WTC11 (cell line): ENCODE data around the gene ASCL2. TPM values are rescaled to one million over a fixed set of nuclear protein-coding genes. Genes with fewer than 3 reads are reported as not detected.

ENCODE experiments used
- ATAC-seq: fragments of 200-7000 bp; cut with Tn5 transposase; 2 replicates; pipeline ENCODE4 v1.10.0; 2021; ENCODE audit warnings: mild to moderate bottlenecking, moderate library complexity
- CTCF ChIA-PET: fragments of 300-600 bp; sonication (Branson Sonifier 250); formaldehyde crosslinking; loops from one replicate; lab custom pipeline; 2021; ENCODE audit warnings: antibody characterized with exemption; lab: Charles Lee
- POLR2A ChIA-PET: fragments of 350-600 bp; sonication (Branson Sonifier 250); formaldehyde crosslinking; loops from one replicate; lab custom pipeline; 2021; ENCODE audit warnings: antibody characterized with exemption; lab: Charles Lee
- DNase-seq: peaks from one replicate; pipeline ENCODE4 v3.0.0; 2021; ENCODE audit warnings: low spot score
- H3K27ac Mint-ChIP-seq: 2 replicates; pipeline ENCODE4 v1.8.0; 2021; ENCODE audit warnings: mixed read lengths
- H3K27me3 Mint-ChIP-seq: 2 replicates; pipeline ENCODE4 v1.8.0; 2021; ENCODE audit warnings: low read depth, mild to moderate bottlenecking, moderate library complexity, mixed read lengths
- H3K36me3 Mint-ChIP-seq: 2 replicates; pipeline ENCODE4 v1.8.0; 2021; ENCODE audit warnings: mixed read lengths
- H3K4me1 Mint-ChIP-seq: 2 replicates; pipeline ENCODE4 v1.8.0; 2022; ENCODE audit warnings: mixed read lengths
- H3K4me3 Mint-ChIP-seq: 2 replicates; pipeline ENCODE4 v1.8.0; 2021; ENCODE audit warnings: mild to moderate bottlenecking, moderate library complexity, mixed read lengths
- H3K9me3 Mint-ChIP-seq: 2 replicates; pipeline ENCODE4 v1.8.0; 2021; ENCODE audit warnings: mixed read lengths
- CTCF ChIP-seq: fragments of 200-600 bp; IDR thresholded peaks from 2 replicates; pipeline ENCODE4 v1.8.0; 2022; ENCODE audit warnings: antibody characterized with exemption
- EMX1 ChIP-seq: fragments of 250-450 bp; sonication (Bioruptor Pico); IDR thresholded peaks from 2 replicates; pipeline ENCODE4 v1.8.0; 2021; ENCODE audit warnings: mild to moderate bottlenecking
- FOXP1 ChIP-seq: sonication (generic); formaldehyde crosslinking; IDR thresholded peaks from 2 replicates; pipeline ENCODE4 v1.8.0; 2022; ENCODE audit warnings: missing genetic modification reagents, mild to moderate bottlenecking, moderate library complexity, borderline replicate concordance
- FOXP4 ChIP-seq: sonication (generic); formaldehyde crosslinking; IDR thresholded peaks from 2 replicates; pipeline ENCODE4 v1.8.0; 2022; ENCODE audit warnings: mild to moderate bottlenecking, missing genetic modification reagents
- HMGA2 ChIP-seq: fragments of 250-450 bp; sonication (Bioruptor Pico); IDR thresholded peaks from 2 replicates; pipeline ENCODE4 v1.4.0; 2021; ENCODE audit warnings: mild to moderate bottlenecking, moderate library complexity
- IRF2 ChIP-seq: sonication (generic); formaldehyde crosslinking; IDR thresholded peaks from 2 replicates; pipeline ENCODE4 v1.8.0; 2022; ENCODE audit warnings: low read depth, missing genetic modification reagents, borderline replicate concordance
- MAX ChIP-seq: sonication (generic); formaldehyde crosslinking; IDR thresholded peaks from 2 replicates; pipeline ENCODE4 v1.8.0; 2022; ENCODE audit warnings: mild to moderate bottlenecking, missing genetic modification reagents
- NFATC4 ChIP-seq: fragments of 250-450 bp; sonication (Bioruptor Pico); IDR thresholded peaks from 2 replicates; pipeline ENCODE4 v1.9.0; 2021; ENCODE audit warnings: mild to moderate bottlenecking
- PRRX2 ChIP-seq: fragments of 250-450 bp; sonication (Bioruptor Pico); IDR thresholded peaks from 2 replicates; pipeline ENCODE4 v1.8.0; 2021; ENCODE audit warnings: mild to moderate bottlenecking
- TEAD4 ChIP-seq: sonication (generic); formaldehyde crosslinking; IDR thresholded peaks from 2 replicates; pipeline ENCODE4 v1.8.0; 2022; ENCODE audit warnings: mild to moderate bottlenecking, missing genetic modification reagents
- TP53 ChIP-seq: sonication (generic); formaldehyde crosslinking; IDR thresholded peaks from 2 replicates; pipeline ENCODE4 v1.8.1; 2023; ENCODE audit warnings: mild to moderate bottlenecking, missing genetic modification reagents
- ZBTB43 ChIP-seq: sonication (generic); formaldehyde crosslinking; IDR thresholded peaks from 2 replicates; pipeline ENCODE4 v1.8.1; 2023; ENCODE audit warnings: mild to moderate bottlenecking, missing genetic modification reagents
- ZMAT4 ChIP-seq: fragments of 250-450 bp; sonication (Bioruptor Pico); IDR thresholded peaks from 2 replicates; pipeline ENCODE4 v1.9.0; 2021; ENCODE audit warnings: mild to moderate bottlenecking
- ZNF138 ChIP-seq: sonication (generic); formaldehyde crosslinking; conservative IDR thresholded peaks from 2 replicates; pipeline ENCODE4 v1.8.1; 2022; ENCODE audit warnings: mild to moderate bottlenecking, moderate library complexity, missing genetic modification reagents
- ZNF263 ChIP-seq: sonication (generic); formaldehyde crosslinking; IDR thresholded peaks from 2 replicates; pipeline ENCODE4 v1.8.1; 2022; ENCODE audit warnings: low read depth, mild to moderate bottlenecking, moderate library complexity, missing genetic modification reagents
- ZNF512 ChIP-seq: sonication (generic); formaldehyde crosslinking; IDR thresholded peaks from 2 replicates; pipeline ENCODE4 v1.8.1; 2022; ENCODE audit warnings: missing genetic modification reagents, borderline replicate concordance
- ZSCAN18 ChIP-seq: fragments of 250-450 bp; sonication (Bioruptor Pico); IDR thresholded peaks from 2 replicates; pipeline ENCODE4 v2.1.2; 2022; ENCODE audit warnings: mild to moderate bottlenecking, moderate library complexity
- total RNA-seq: library from RNA; stranded (reverse); gene quantifications from 3 replicates; pipeline ENCODE4 v1.2.3, GENCODE V29; 2021

The ASCL2 gene
- total RNA-seq, 1 experiment from 2014 or later = 0.24 TPM

GRCh38 chr11:2235588-2236326, 34.6 kb downstream of the ASCL2 start (continued):
- TF ChIP-seq FOXP4 (CRISPR knock-in tag) (no peak), ZNF512 (no peak), ZMAT4 (CRISPR knock-in tag) (no peak), EMX1 (CRISPR knock-in tag) (no peak)

- ChIA-PET CTCF (interaction anchor here (0.6 to 1.7 kb wide), 2 partner anchors 14 to 37 kb away, joined by 3 read pairs; no protein-coding TSS in a partner anchor), POLR2A (no interaction called here)
- Mint-ChIP-seq H3K27me3 (peaks cover 58% of the 10 kb centered on the region), H3K4me1 (peaks cover 10% of the 10 kb centered on the region), H3K36me3 (peaks cover 4% of the 10 kb centered on the region), H3K4me3 (no peak overlapping the region), H3K27ac (no peak overlapping the region), H3K9me3 (peaks cover 22% of the 10 kb centered on the region)
- DNase-seq = peak; percentile 40
- peak; percentile 86 for ATAC-seq
- TF ChIP-seq TEAD4 (CRISPR knock-in tag) = no peak
- no peak for TF ChIP-seq CTCF
- TF ChIP-seq IRF2 (CRISPR knock-in tag) = no peak
- TF ChIP-seq ZNF263 (CRISPR knock-in tag) = no peak
- TF ChIP-seq MAX (CRISPR knock-in tag) = no peak
- no peak for TF ChIP-seq TP53 (CRISPR knock-in tag)
- no peak for TF ChIP-seq HMGA2 (CRISPR knock-in tag)
- TF ChIP-seq EMX1 (CRISPR knock-in tag) = no peak
- no peak for TF ChIP-seq ZNF138 (CRISPR knock-in tag)
- TF ChIP-seq ZSCAN18 (CRISPR knock-in tag) = no peak
- TF ChIP-seq NFATC4 (CRISPR knock-in tag) = no peak
- no peak for TF ChIP-seq ZBTB43 (CRISPR knock-in tag)
- TF ChIP-seq FOXP4 (CRISPR knock-in tag) = no peak
- no peak for TF ChIP-seq PRRX2 (CRISPR knock-in tag)
- no peak for TF ChIP-seq FOXP1 (CRISPR knock-in tag)
These were observed 35.4 kb downstream of the ASCL2 start for GRCh38 chr11:2234963-2235362.
